MCF 10A (cell line): Measurements from ENCODE around the gene DPH1. TPM values are rescaled to one million over a fixed set of nuclear protein-coding genes. Genes with fewer than 3 reads are reported as not detected.

Source experiments
- BruUV-seq: library from RNA; stranded (reverse); fragments of 400-500 nt; replicated peaks from 2 replicates; lab custom pipeline; 2021; lab: Mats Ljungman, UMichigan
- CTCF ChIA-PET: fragments of 300-600 bp; sonication (Branson Sonifier 250); formaldehyde crosslinking; extraction: SDS; loops from one replicate; lab custom pipeline; 2021; ENCODE audit warnings: antibody characterized with exemption, inconsistent platforms; lab: Yijun Ruan, JAX
- POLR2A ChIA-PET: fragments of 300-600, 350-650 bp; sonication (Branson Sonifier 250); formaldehyde crosslinking; extraction: SDS; loops from one replicate; lab custom pipeline; 2020; ENCODE audit warnings: antibody characterized with exemption, inconsistent platforms; lab: Yijun Ruan, JAX
- DNase-seq: peaks from one replicate; pipeline ENCODE4 v3.0.0-alpha.2; 2018; ENCODE audit not compliant: unreplicated experiment
- H3K27ac Mint-ChIP-seq: one replicate; pipeline ENCODE4 v1.8.0; 2022; ENCODE audit warnings: mild to moderate bottlenecking, low read depth, mixed read lengths; ENCODE audit not compliant: unreplicated experiment
- H3K27me3 Mint-ChIP-seq: one replicate; pipeline ENCODE4 v1.8.0; 2022; ENCODE audit warnings: mixed read lengths; ENCODE audit not compliant: insufficient read depth, unreplicated experiment
- H3K36me3 Mint-ChIP-seq: one replicate; pipeline ENCODE4 v1.8.0; 2022; ENCODE audit warnings: mild to moderate bottlenecking, moderate library complexity, mixed read lengths; ENCODE audit not compliant: insufficient read depth, unreplicated experiment
- H3K4me1 Mint-ChIP-seq: one replicate; pipeline ENCODE4 v1.8.0; 2022; ENCODE audit warnings: mixed read lengths; ENCODE audit not compliant: insufficient read depth, unreplicated experiment
- H3K4me3 Mint-ChIP-seq: one replicate; pipeline ENCODE4 v1.8.0; 2022; ENCODE audit warnings: mild to moderate bottlenecking, moderate library complexity, mixed read lengths; ENCODE audit not compliant: unreplicated experiment
- H3K9me3 Mint-ChIP-seq: one replicate; pipeline ENCODE4 v1.8.0; 2022; ENCODE audit warnings: mixed read lengths; ENCODE audit not compliant: unreplicated experiment
- CTCF ChIP-seq: fragments of 200-600 bp; IDR thresholded peaks from one replicate; pipeline ENCODE4 v1.8.0; 2022; ENCODE audit warnings: antibody characterized with exemption, mild to moderate bottlenecking; ENCODE audit not compliant: unreplicated experiment
- intact Hi-C: fragments of 100-400 bp; cut with micrococcal nuclease; formaldehyde crosslinking; loops from 2 replicates; pipeline ENCODE4 v1.14.1; 2022
- total RNA-seq: library from RNA; stranded (reverse); gene quantifications from 2 replicates; pipeline ENCODE4 v1.2.3, GENCODE V29; 2022

DPH1 gene
- total RNA-seq, 1 experiment from 2014 or later = 45.2 TPM

GRCh38 chr17:2049333-2050299 lies 19.7 kb downstream of the DPH1 start:
- peak; percentile 63 for DNase-seq
- Mint-ChIP-seq H3K27me3 (no peaks in the 10 kb centered on the region), H3K36me3 (peaks cover 10% of the 10 kb centered on the region), H3K9me3 (no peaks in the 10 kb centered on the region), H3K27ac (no peak overlapping the region), H3K4me1 (peaks cover 20% of the 10 kb centered on the region), H3K4me3 (peak overlapping the region; percentile 77)
- BruUV-seq = TSS peak; percentile 64
- POLR2A ChIA-PET = interaction anchor here (0.8 to 1.3 kb wide), 2 partner anchors 25 to 332 kb away, joined by 3 read pairs; partner anchors contain the start of gene RTN4RL1
- no peak for TF ChIP-seq CTCF
- intact Hi-C loops = no loop called here
- CTCF ChIA-PET = no interaction called here

GRCh38 chr17:2050300-2051060 lies 20.5 kb downstream of the DPH1 start:
- H3K9me3 Mint-ChIP-seq = no peaks in the 10 kb centered on the region
- CTCF ChIA-PET = no interaction called here
- no TSS peak for BruUV-seq
- H3K36me3 Mint-ChIP-seq = peaks cover 5% of the 10 kb centered on the region
- no peaks in the 10 kb centered on the region for H3K27me3 Mint-ChIP-seq
- DNase-seq = peak; percentile 60
- peaks cover 17% of the 10 kb centered on the region for H3K4me1 Mint-ChIP-seq
- intact Hi-C loops = no loop called here
- POLR2A ChIA-PET = interaction anchor here (0.8 kb wide), 1 partner anchor 25 kb away, joined by 3 read pairs; the partner anchor contains the start of gene RTN4RL1
- TF ChIP-seq CTCF = no peak
- H3K27ac Mint-ChIP-seq = no peak overlapping the region
- peak overlapping the region; percentile 77 for H3K4me3 Mint-ChIP-seq

- Mint-ChIP-seq H3K27me3 (no peaks in the 10 kb centered on the region), H3K36me3 (peaks cover 5% of the 10 kb centered on the region), H3K4me1 (peaks cover 17% of the 10 kb centered on the region), H3K27ac (no peak overlapping the region), H3K9me3 (no peaks in the 10 kb centered on the region), H3K4me3 (peak overlapping the region; percentile 77)
- intact Hi-C loops = no loop called here
- BruUV-seq = no TSS peak
- ChIA-PET POLR2A (interaction anchor here (0.5 kb wide), 1 partner anchor 224 kb away, joined by 3 read pairs; no protein-coding TSS in a partner anchor), CTCF (interaction anchor here (0.6 to 1.6 kb wide), 4 partner anchors 17 to 294 kb away, joined by 3 to 11 read pairs (median 3); no protein-coding TSS in a partner anchor)
- TF ChIP-seq CTCF = no peak
- no peak for DNase-seq
Observed at GRCh38 chr17:2051061-2051932, 21.3 kb downstream of the DPH1 start.
